Endothelial cell of umbilical vein (primary cell): Measurements from ENCODE around the gene CEP43. TPM values are rescaled to one million over a fixed set of nuclear protein-coding genes. Genes with fewer than 3 reads are reported as not detected.

Experiments used
- BruUV-seq: library from RNA; stranded (reverse); fragments of 400-500 nt; replicated peaks from 2 replicates; lab custom pipeline; 2021; lab: Mats Ljungman, UMichigan
- CTCF ChIA-PET: fragments of 300-600, 350-600 bp; sonication (Branson Sonifier 250); formaldehyde crosslinking; loops from one replicate; lab custom pipeline; 2021; ENCODE audit warnings: antibody characterized with exemption, inconsistent platforms; lab: Charles Lee
- POLR2A ChIA-PET: fragments of 300-600, 350-600 bp; sonication (Branson Sonifier 250); formaldehyde crosslinking; loops from one replicate; lab custom pipeline; 2021; ENCODE audit warnings: antibody characterized with exemption, inconsistent platforms; lab: Charles Lee
- DNase-seq: peaks from one replicate; pipeline ENCODE4 v3.0.0-alpha.2; 2011; ENCODE audit warnings: low read depth, low spot score
- FAIRE-seq: peaks from 2 replicates; lab custom pipeline; 2011; peaks lifted over from hg19 to GRCh38; lab: Jason Lieb, UNC
- H2AFZ ChIP-seq: 2 replicates; pipeline ENCODE4 v1.6.0; 2012; ENCODE audit warnings: low read depth, low read length, control low read depth, inconsistent platforms
- H3K27ac ChIP-seq: 2 replicates; pipeline ENCODE4 v1.5.1; 2011; ENCODE audit warnings: low read depth, mild to moderate bottlenecking, control low read depth, low read length, moderate library complexity; ENCODE audit not compliant: insufficient read depth
- H3K27me3 ChIP-seq, 2 experiments: 2 replicates each; pipeline versions ENCODE4 v1.6.0 to v1.6.1; 2011; ENCODE audit warnings: low read length in 2 of 2, mixed read lengths in 1 of 2; ENCODE audit not compliant: control insufficient read depth in 2 of 2, insufficient read depth in 2 of 2
- H3K36me3 ChIP-seq, 2 experiments: 2 replicates in 1 of 2; 3 replicates in 1 of 2; pipeline ENCODE4 v1.5.1; 2011; ENCODE audit warnings: low read length in 2 of 2, mild to moderate bottlenecking in 1 of 2, moderate library complexity in 1 of 2; ENCODE audit not compliant: control insufficient read depth in 2 of 2, insufficient read depth in 2 of 2; ENCODE audit errors: extremely low read depth in 1 of 2
- H3K4me1 ChIP-seq: 3 replicates; pipeline ENCODE4 v1.5.1; 2011; ENCODE audit warnings: mild to moderate bottlenecking, low read length; ENCODE audit not compliant: control insufficient read depth, insufficient read depth; ENCODE audit errors: extremely low read depth
- H3K4me2 ChIP-seq: 2 replicates; pipeline ENCODE4 v1.6.1; 2011; ENCODE audit warnings: low read length, control low read depth, mixed read lengths; ENCODE audit not compliant: insufficient read depth
- H3K4me3 ChIP-seq, 3 experiments: fragments of 200-600 bp in 1 of 3; sonication (generic), shearing (Covaris generic) in 1 of 3; replicated peaks in 1 of 3; 2 replicates each; pipeline ENCODE4 v1.5.1; 2011 to 2016; ENCODE audit warnings: control low read depth in 3 of 3, low read length in 3 of 3, mild to moderate bottlenecking in 2 of 3, inconsistent platforms in 1 of 3, low read depth in 1 of 3, moderate library complexity in 1 of 3; ENCODE audit not compliant: insufficient read depth in 1 of 3
- H3K79me2 ChIP-seq: 2 replicates; pipeline ENCODE4 v1.6.0; 2012; ENCODE audit warnings: low read length, inconsistent platforms; ENCODE audit not compliant: control insufficient read depth, insufficient read depth
- H3K9ac ChIP-seq: replicated peaks from 2 replicates; pipeline ENCODE3; 2011; ENCODE audit warnings: low read length, control low read depth; ENCODE audit not compliant: insufficient read depth; ENCODE audit errors: extremely low read depth
- H3K9me1 ChIP-seq: replicated peaks from 3 replicates; pipeline ENCODE4 v1.6.0; 2011; ENCODE audit warnings: mild to moderate bottlenecking, low read length; ENCODE audit not compliant: control insufficient read depth, insufficient read depth; ENCODE audit errors: extremely low read depth
- H3K9me3 ChIP-seq: replicated peaks from 2 replicates; pipeline ENCODE4 v1.5.1; 2012; ENCODE audit warnings: low read length, inconsistent platforms; ENCODE audit not compliant: control insufficient read depth, insufficient read depth
- H4K20me1 ChIP-seq: replicated peaks from 2 replicates; pipeline ENCODE3; 2011; ENCODE audit warnings: mild to moderate bottlenecking, low read length; ENCODE audit not compliant: control insufficient read depth, insufficient read depth; ENCODE audit errors: extremely low read depth
- CTCF ChIP-seq, 2 donors: IDR thresholded peaks; 1 replicate in 1 of 2; 2 replicates in 1 of 2; pipeline ENCODE4 v1.5.1; 2011; ENCODE audit warnings: low read length in 2 of 2, mild to moderate bottlenecking in 2 of 2, moderate library complexity in 2 of 2, control low read depth in 1 of 2, inconsistent platforms in 1 of 2, low read depth in 1 of 2; ENCODE audit not compliant: insufficient read depth in 1 of 2; ENCODE audit errors: extremely low read depth in 1 of 2
- EZH2 ChIP-seq: IDR thresholded peaks from 2 replicates; pipeline ENCODE4 v1.6.1; 2012; ENCODE audit warnings: borderline replicate concordance, low read depth, mild to moderate bottlenecking, moderate library complexity, low read length, inconsistent platforms; ENCODE audit not compliant: severe bottlenecking
- FOS ChIP-seq: IDR thresholded peaks from 2 replicates; pipeline ENCODE4 v1.6.1; 2011; ENCODE audit warnings: mild to moderate bottlenecking, low read length, moderate library complexity, borderline replicate concordance; ENCODE audit not compliant: insufficient read depth
- GATA2 ChIP-seq: IDR thresholded peaks from 2 replicates; pipeline ENCODE4 v1.7.0; 2011; ENCODE audit warnings: low read depth, mild to moderate bottlenecking, moderate library complexity, mixed read lengths, low read length; ENCODE audit not compliant: insufficient read length, insufficient read depth
- JUN ChIP-seq: IDR thresholded peaks from 2 replicates; pipeline ENCODE4 v1.6.1; 2011; ENCODE audit warnings: borderline replicate concordance, low read depth; ENCODE audit not compliant: insufficient read length, insufficient read depth
- MAX ChIP-seq: IDR thresholded peaks from 2 replicates; pipeline ENCODE4 v1.6.1; 2011; ENCODE audit not compliant: insufficient read depth, insufficient read length
- MYC ChIP-seq: IDR thresholded peaks from one replicate; pipeline ENCODE4 v1.6.1; 2011; ENCODE audit warnings: mild to moderate bottlenecking, low read depth, low read length
- POLR2A ChIP-seq: IDR thresholded peaks from 2 replicates; pipeline ENCODE4 v1.6.1; 2012; ENCODE audit warnings: low read depth, mild to moderate bottlenecking, control low read depth, low read length
- POLR2AphosphoS5 ChIP-seq: IDR thresholded peaks from 2 replicates; pipeline ENCODE4 v1.6.1; 2012; ENCODE audit warnings: low read depth, mild to moderate bottlenecking, control low read depth, low read length, moderate library complexity; ENCODE audit not compliant: insufficient read depth
- dilution Hi-C: fragments of 300-500 bp; cut with MboI; formaldehyde crosslinking; loops from one replicate; pipeline ENCODE4 v1.15.0; 2019; ENCODE audit warnings: low sequenced_read_pairs; ENCODE audit not compliant: extremely low pct_ligation_motif_present
- intact Hi-C: fragments of 100-400 bp; cut with micrococcal nuclease; formaldehyde crosslinking; loops from one replicate; pipeline ENCODE4 v1.10.0; 2022
- polyA plus RNA-seq, 4 experiments: library from polyadenylated mRNA; depleted of rRNA in 3 of 4; stranded (reverse) in 3 of 4; unstranded in 1 of 4; fragments of >200 nt; gene quantifications; 2 replicates each; pipeline versions ENCODE4 v1.2.1 to v1.2.3, GENCODE V29; 2011 to 2012; ENCODE audit warnings: missing spikeins in 1 of 4
- total RNA-seq: library from RNA; stranded (reverse); gene quantifications from 2 replicates; pipeline ENCODE4 v1.2.3, GENCODE V29; 2021

Gene CEP43
- total and polyA plus RNA-seq, 2 donors (not counting 3 experiments of a cell fraction or from before 2014, with no cell fraction given) = 6.5 to 22.5 TPM

- intact Hi-C loops = no loop called here
- CTCF ChIA-PET = no interaction called here
- POLR2A ChIA-PET = no interaction called here
Observed at GRCh38 chr6:167027308-167027707, 28.1 kb downstream of the CEP43 start.

More at GRCh38 chr6:167027308-167027707, 28.1 kb downstream of the CEP43 start:
- Histone ChIP-seq H3K79me2 (no peaks in the 10 kb centered on the region), H4K20me1 (no peaks in the 10 kb centered on the region), H3K9me3 (no peaks in the 10 kb centered on the region), H3K4me2 (no peak overlapping the region), H3K9me1 (no peaks in the 10 kb centered on the region), H3K4me3 (no peak overlapping the region), H3K9ac (no peak overlapping the region), H3K4me1 (no peaks in the 10 kb centered on the region), H3K27me3 (no peaks in the 10 kb centered on the region), H3K27ac (no peak overlapping the region), H2AFZ (no peak overlapping the region), H3K36me3 (peaks cover 3 to 25% of the 10 kb centered on the region in 2 experiments)
- DNase-seq (no peak), FAIRE-seq (no peak)
- no peak for TF ChIP-seq FOS
- no peak for TF ChIP-seq MAX
- no peak for TF ChIP-seq CTCF (IDR thresholded peaks at IDR 0.05; ENCODE audit: extremely low read depth in 1 of 2, insufficient read depth in 1 of 2, low read depth in 1 of 2, low read length in 2 of 2)
- no peak for TF ChIP-seq GATA2
- no peak for TF ChIP-seq MYC
- TF ChIP-seq EZH2 = no peak
- TF ChIP-seq POLR2A = no peak
- TF ChIP-seq POLR2AphosphoS5 = no peak
- TF ChIP-seq JUN = no peak
- no TSS peak for BruUV-seq
- dilution Hi-C loops = no loop called here
